ENCODE data around the gene ARHGAP26.

- TF ChIP-seq CTCF (IDR thresholded peaks at IDR 0.05), result no peak
- TF ChIP-seq POLR2AphosphoS5 (IDR thresholded peaks at IDR 0.05), result no peak
- TF ChIP-seq EP300 (IDR thresholded peaks at IDR 0.05), result no peak
- TF ChIP-seq POLR2A (IDR thresholded peaks at IDR 0.05; ENCODE audit: low read depth), result no peak
These were observed 103.7 kb downstream of the ARHGAP26 start for GRCh38 chr5:142873831-142874230.
